GM18502 (cell line): ENCODE results near the gene FGD2.

Source experiments
- ATAC-seq: cut with Tn5 transposase; IDR thresholded peaks from one replicate; pipeline ENCODE4 v1.9.1; 2021; ENCODE audit warnings: mild to moderate bottlenecking; ENCODE audit not compliant: unreplicated experiment, poor library complexity

FGD2 gene

DNA sequence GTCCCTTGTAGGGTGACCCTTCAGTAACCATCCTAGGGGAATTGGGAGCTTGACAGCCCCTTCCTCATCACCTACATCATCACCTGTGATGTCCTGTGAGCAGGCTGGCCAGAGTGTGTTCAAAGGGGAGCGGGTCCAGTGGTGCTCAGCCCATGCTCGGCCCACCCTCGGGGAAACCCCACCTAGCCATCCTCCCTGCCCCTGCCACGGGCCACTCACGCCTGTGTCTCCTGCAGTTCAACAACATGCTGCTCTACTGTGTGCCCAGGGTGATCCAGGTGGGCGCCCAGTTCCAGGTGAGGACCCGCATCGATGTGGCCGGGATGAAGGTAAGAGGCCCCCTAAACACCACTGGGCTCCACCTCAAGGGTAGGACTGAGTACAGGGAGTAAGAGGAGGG, 10.1 kb downstream of the FGD2 start:
- ATAC-seq: no peak

DNA sequence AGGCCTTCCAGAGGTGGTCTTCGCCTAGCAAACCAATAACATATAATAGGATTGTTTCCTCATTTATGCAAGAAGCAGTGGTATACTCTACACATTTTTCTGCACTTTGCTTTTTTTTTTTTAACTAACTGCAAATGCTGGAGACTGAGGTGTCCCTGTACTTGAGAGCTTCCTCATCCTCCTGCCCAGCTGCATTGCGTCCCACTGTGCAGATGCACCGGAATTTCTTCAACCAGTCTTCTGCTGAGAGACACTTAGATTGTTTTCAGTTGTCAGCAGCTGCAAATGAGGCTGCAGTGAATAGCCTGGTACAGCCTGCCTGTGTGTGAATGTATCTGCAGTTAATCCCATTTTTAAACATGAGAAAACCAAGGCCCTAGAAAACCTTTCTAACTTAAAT, 11.5 kb downstream of the FGD2 start:
- no peak for ATAC-seq

DNA sequence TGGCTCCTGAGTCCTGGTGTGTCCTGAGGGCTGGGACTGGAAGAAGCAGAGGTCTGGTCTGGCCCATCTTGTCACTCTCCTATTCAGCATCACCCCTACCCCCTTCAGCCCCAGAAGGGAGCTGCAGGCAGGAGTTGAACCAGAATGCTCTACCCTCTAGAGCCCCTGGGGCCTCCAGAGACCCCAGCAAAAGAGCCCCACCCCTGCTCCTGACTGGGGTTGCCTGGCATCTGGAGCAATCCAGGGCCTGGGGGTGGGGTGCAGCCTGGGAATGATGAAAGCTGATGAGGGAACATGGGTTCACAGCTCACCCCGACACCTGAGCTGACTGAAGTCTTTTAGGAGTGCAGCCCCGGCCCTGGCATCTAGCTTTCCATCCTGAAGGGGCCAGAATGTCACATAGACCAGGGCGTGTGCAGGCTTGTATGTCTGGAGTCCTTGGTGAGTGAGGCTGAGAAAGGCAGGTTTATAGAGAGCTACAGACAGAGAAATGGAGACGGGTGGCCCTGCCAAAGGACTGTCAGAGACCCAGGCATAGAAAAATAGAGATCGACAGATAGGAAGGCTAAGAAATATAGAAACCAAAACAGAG, 12.2 kb downstream of the FGD2 start:
- no peak for ATAC-seq

DNA sequence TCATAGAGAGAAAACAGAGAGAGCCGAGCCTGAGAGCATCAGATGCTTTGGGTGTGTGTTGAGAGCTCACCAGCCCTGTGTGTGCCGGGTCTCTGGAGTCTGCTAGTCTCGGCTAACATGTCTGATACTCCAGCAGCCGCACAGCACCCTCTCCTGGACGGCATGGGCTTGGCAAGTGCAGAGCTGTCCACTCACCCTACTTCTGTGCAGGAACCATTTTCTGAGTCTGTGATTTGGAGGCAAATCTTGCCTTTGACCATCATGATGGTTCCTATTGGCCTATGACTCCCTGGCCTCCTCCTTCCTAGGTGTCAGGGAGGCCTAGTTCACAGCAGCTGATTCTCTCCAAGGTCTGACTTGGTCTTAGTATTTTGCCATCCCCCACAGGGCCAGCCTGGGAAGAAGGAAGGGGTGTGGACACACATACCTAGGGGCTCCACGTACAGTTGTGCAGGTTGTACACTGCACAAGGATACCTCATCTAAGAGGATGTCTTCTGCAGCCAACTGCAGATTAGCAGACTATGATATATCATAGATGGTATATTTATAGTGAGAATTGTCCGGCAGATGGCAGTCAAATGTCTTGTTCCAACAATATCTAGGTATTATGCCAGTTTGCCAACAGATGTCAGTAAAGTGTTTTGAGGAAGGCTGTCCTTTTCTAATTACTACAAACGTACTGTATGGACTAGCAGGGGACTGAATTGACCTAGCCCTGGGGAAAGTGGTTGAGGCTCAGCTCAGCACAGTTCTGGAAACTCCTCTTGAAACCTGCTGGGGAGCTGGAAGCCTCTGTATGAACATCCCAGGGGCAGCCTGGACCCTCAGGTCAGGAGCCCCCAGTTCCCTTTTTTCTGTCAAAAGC, 13.0 kb downstream of the FGD2 start:
- peak; percentile 91 for ATAC-seq

DNA sequence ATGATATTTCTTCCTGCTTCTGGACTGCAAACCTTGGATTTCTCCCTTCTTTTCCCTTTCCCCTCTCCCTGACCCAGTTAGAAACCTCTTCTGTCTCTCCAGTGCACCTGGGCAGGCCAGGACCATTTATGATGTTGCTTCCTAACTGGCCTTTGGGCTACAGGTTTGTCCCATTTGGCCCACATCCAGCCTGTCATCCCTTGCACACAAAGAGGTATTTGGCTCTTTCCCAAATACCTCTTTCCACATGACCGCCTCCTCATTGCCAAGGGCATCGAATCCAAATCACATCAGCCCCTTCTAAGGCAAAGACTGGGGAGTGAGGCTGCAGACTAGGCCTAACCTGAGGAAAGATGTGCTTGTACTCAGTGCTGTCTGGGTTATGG, 13.6 kb downstream of the FGD2 start:
- no peak for ATAC-seq

DNA sequence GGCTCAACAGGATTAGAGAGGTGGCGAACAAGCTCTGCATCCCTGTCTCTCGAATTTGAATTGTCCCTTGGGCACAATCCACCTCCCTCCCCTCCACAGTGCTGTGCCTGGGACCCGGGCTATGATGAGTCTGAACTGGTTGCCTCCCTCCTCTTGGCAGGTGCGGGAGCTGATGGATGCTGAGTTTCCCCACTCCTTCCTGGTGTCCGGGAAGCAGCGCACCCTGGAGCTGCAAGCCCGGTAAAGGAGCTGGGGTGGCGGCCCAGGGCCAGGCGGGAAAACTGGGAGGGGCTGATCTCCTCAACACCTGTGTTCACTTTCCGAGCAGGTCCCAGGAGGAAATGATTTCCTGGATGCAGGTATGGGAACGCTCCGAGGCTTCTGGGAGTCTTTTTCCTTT, 14.9 kb downstream of the FGD2 start:
- ATAC-seq: no peak

DNA sequence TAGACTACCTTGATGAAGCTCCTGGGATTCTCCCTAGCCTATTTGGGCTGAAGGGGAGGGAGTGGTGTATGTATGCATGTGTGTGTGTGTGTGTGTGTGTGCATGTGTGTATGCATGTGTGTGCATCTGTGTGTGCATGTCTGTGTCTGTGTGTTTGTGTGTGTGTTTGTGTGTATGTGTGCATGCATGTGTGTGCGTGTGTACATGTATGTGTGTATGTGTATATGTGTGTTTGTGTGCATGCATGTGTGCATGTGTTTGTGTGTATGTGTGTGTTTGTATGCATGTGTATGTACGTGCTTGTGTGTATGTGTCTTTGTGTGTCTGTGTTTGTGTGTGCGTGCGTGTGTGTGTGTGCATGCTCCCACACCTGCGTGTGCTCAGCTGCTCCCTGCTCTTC, 15.4 kb downstream of the FGD2 start:
- no peak for ATAC-seq

DNA sequence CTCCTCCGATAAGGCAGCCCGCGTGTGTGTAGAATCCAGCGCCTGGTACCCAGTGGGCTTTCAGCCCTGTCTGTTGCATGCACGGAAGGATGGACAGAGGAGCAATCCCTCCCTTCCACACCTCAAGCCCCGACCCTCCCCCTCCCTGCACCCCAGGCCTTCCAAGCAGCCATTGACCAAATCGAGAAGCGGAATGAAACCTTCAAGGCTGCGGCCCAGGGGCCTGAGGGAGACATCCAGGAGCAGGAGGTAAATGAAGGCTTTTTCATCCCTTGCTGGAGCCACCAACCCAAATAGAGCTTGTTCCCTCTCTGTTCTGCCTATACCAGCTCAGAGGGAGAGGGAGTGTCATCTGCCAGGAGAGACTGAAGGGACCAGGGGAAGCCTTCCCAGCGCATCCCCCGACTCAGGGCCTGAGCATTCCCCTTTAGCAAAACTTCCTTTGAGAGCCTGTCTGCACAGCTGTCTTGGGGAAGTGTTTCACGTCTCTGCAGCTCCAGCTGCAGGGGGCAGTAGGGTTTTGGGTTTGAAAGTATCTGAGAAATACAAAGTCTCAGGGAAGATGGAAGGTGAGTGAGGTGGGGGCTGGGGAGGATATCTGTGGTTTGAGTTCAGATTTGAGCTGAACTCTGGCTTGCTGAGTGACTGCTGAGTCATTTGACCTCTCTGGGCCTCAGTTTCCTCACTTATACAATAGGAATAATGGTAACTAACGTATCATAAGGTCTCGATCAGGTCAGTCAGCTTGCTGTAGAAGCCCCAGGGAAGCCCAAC, 16.1 kb downstream of the FGD2 start:
- no peak for ATAC-seq

DNA sequence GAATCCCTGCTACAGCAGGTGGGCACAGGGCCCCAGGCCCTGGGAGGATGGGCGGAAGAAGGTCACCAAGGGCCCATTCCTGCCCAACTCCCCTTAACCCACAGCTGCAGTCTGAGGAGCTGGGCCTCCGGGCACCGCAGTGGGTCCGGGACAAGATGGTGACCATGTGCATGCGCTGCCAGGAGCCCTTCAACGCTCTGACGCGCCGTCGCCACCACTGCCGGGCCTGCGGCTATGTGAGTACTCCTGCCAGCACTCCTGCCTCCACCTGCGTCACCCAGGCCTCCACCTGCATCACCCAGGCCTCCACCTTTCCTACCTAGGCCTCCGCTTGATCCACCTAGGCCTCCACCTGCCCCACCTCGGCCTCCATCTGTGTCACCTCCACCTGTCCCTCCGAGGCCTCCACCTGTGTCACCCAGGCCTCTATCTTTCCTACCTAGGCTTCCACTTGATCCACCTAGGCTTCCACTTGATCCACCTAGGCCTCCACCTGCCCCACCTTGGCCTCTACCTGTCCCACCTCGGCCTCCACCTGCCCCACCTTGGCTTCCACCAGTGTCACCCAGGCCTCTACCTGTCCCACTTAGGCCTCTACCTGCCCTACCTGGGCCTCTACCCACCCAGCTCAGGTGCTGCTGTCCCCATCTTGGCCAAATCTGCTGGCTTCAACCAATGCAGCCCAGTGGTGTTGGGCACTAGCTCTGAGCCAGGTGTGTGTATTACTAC, 16.8 kb downstream of the FGD2 start:
- no peak for ATAC-seq

DNA sequence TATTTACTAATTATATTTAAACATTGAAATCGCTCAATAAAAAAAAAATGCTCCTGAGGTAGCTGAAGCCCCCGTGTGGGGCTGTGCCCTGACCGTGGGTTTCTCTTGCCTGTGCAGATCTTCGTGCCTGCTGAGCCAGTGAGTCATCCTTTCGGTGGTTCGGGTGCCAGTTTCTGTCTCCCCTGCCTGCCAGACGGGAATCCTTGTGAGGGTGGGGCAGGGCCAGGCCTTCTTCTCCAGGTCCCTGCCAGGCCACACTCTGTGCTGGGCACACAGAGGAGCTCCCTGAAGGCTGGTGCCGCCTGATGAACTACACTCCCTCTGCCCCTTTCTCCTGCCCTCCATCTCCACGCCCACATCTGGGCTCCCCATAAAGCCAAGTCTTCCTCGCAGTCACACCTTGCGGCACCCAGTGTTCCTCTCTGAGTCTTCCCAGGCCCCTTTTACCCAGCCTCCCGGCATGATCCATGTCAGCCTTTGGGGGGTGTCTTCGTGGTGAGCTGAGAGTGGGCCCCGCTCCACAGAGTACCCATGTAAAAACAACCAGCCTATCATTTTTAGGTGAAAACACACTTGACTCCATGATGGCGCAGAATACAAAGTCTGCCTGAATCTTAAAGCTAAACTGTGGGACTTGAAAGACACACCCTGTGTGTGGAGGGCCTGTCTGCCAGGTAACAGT, 19.3 kb downstream of the FGD2 start:
- no peak for ATAC-seq

DNA sequence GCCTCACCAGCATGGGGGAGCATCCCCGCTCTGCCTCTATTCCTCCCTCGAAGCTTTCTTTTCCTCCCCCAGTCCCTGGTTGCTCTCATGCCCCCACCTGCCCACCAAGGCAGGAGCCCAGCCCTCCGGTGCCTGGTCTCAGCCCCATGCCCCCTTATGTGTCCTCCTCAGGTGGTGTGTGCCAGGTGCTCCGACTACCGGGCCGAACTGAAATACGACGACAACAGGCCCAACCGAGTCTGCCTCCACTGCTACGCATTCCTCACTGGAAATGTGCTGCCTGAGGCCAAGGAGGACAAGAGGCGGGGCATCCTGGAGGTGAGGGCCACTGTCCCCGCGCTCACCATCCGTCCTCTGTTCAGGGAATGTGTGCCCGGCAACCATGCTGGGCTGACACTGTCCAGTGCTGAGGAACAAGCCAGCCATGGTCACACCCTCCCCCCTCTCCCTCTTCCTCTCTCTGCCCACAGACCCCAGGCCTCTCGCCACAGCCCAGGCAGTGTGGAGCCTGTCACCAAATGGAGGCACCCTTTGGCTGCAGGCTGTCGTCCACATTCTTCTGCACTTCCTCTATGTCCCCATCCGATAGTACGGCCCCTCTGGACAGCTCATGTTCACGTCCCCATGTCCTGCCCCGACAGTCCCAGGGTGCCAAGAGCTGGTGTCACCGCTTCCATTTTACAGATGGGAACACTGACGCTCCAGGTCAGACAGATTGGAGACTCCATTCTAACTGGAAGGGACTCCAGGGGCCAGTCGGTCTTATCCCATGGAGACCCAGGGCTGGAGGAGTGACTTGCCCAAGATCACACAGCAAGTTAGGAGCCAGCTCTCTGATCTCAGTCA, 20.4 kb downstream of the FGD2 start:
- no peak for ATAC-seq

DNA sequence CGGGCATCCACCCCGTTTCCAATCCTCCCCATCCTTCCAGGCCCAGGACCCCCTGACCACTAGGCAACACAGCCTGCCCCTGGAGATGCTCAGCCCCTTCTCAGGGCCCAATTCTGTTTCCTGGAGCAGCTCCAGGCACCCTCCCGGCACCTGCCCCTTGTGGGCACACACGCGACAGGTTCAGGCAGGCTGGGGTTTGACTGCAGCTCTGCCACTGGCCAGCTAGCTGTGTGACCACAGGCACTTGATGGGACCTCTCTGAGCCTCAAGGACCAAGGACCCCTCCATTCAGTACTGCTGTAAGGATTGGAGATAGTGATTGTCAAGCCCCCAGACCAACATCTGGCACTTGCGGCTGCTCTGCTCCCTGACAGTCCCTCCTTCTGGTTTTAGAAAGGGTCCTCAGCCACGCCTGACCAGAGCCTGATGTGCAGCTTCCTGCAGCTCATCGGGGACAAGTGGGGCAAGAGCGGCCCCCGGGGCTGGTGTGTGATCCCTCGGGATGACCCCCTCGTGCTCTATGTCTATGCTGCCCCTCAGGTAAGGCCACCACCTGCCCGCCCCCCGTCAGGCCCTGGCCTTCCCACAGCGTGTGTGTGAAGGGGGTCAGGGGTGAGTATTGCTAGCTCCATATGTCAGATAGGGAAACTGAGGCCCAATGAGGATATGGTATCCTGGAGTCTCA, 21.7 kb downstream of the FGD2 start:
- no peak for ATAC-seq

DNA sequence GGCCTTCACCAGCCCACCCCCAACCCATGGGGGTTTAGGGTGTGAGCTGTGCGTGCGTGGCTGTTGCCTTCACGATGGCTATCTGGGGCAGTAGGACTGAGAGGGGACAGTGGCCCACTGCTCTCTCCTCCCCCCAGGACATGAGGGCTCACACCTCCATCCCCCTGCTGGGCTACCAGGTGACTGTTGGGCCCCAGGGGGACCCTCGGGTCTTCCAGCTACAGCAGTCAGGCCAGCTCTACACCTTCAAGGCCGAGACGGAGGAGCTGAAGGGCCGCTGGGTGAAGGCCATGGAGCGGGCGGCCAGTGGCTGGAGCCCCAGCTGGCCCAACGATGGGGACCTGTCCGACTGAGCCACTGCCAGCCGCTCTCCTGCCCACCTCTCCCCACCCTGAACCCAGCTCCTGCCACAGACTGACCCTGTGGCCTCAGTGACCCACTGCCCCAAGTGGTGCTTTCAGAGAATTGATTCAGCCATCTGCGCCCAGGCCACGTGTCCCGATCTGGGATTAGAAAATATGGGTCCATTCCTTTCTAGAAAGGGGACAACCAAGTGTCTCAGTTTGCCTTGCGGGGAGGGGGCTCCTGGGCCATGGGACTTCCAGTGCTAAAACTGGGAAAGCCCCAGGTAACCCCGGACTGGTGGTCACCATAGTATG, 22.5 kb downstream of the FGD2 start:
- ATAC-seq: no peak

DNA sequence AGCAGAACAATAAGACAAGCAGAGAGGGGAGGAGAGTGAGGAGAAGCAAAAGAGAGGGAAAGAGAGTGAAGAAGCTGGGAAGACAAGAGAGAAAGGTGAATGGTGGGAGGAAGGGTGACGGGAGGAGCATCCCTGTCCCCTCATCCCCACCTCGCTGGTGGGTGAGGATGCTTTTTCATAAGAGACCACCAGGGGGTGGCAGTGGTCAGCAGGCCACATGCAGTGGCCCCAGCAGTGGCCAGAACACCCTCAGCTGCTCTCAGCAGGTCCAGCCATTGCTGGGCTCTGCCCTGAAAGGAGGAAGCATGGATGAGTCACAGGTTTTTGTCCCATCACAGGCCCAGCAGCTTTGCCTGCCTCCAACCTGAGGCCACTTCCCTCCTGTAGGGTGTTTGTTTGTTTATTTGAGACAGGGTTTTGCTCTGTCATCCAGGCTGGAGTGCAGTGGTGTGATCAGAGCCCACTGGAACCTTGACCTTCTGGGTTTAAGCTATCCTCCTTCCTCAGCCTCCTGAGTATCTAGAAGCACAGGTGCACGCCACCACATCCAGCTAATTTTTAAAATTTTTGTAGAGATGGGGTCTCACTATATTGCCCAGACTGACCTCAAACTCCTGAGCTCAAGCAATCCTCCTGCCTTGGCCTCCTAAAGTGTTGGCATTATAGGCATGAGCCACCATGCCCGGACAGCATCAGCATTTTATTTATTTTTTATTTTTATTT, 24.0 kb downstream of the FGD2 start:
- no peak for ATAC-seq

DNA sequence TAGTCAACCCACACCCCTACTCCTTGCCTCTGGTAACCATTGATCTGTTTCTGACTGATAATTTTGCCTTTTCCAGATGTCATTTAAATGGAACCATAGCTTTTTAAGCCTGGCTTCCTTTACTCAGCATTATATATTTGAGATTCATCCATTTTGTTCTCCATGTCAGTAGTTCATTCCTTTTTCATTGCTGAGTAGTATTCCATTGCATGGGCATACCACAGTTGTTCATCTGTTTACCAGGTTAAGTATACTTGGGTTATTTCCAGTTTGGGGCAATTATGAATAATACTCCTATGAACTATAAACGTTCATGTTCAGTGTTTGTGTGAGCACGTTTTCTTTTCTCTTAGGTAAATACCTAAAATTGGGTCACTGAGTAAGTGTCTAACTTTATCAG, 25.1 kb downstream of the FGD2 start:
- ATAC-seq: no peak

DNA sequence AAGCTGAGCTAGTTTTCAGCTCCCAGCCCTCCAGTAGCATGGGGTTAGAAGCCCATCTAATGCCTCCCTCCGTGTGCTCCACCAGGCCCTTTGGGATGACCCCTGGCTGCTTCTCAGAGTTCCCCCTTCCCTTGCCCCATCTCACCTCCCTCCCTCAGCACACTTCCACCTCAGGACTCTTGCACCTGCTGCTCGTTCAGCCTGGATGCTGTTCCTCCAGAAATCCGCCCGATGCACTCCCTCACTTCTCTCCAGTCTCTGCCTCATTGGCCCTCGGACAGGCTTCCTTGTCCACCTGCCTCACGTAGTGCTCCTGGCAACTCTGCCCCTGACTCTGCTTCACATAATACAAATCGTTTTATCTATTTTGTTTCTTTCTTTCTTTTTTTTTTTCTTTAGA, 26.8 kb downstream of the FGD2 start:
- no peak for ATAC-seq

DNA sequence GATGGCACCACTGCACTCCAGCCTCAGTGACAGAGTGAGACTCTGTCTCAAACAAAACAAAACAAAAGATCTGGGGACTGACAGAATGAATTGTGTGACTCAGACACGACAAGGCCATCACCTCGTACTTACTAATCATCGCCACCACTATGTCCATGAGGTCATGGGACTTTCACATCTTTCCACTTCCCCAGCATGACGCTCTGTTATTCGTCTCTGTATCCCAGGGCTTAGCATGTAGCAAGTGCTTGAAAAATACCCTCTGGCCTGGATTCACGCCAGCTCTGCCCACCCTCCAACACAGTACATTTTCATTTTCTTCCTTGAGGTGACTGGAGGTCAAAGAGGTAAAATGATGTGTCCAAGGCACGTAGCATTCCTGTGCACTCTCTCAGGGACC, 27.8 kb downstream of the FGD2 start:
- ATAC-seq: no peak
